K562 (cell line): ENCODE results near the gene GCNT1.

ENCODE experiments used
- CEBPB ChIP-seq: fragments of 450-650 bp; IDR thresholded peaks from 2 replicates; pipeline ENCODE4 v1.6.1; 2016; ENCODE audit warnings: missing genetic modification characterization, missing compliant biosample characterization
- CTCF ChIP-seq, 3 experiments: IDR thresholded peaks in 2 of 3; conservative IDR thresholded peaks in 1 of 3; 2 replicates each; pipeline ENCODE4 v1.5.1; 2011 to 2012; ENCODE audit warnings: low read length in 3 of 3, mild to moderate bottlenecking in 3 of 3, control low read depth in 2 of 3, improper control_type of control experiment in 1 of 3, inconsistent platforms in 1 of 3, low read depth in 1 of 3, mixed read lengths in 1 of 3, moderate library complexity in 1 of 3; ENCODE audit not compliant: insufficient read depth in 2 of 3
- HDAC2 ChIP-seq: fragments of 450-650 bp; IDR thresholded peaks from 2 replicates; pipeline ENCODE4 v1.6.1; 2016; ENCODE audit warnings: mild to moderate bottlenecking
- HMG20B ChIP-seq: fragments of 250-450 bp; sonication (Bioruptor Pico); IDR thresholded peaks from 2 replicates; pipeline ENCODE4 v1.5.0; 2021; ENCODE audit warnings: mild to moderate bottlenecking
- SIRT6 ChIP-seq: IDR thresholded peaks from one replicate; pipeline ENCODE4 v1.6.1; 2012; ENCODE audit warnings: low read depth, mild to moderate bottlenecking, control low read depth, inconsistent platforms, low read length, moderate library complexity
- SOX6 ChIP-seq: fragments of 450-650 bp; IDR thresholded peaks from 2 replicates; pipeline ENCODE4 v1.6.1; 2014; ENCODE audit warnings: mild to moderate bottlenecking

- TF ChIP-seq HMG20B (no peak), SIRT6 (no peak), CTCF (IDR thresholded peaks at IDR 0.05 in 2 of 3, conservative IDR thresholded peaks at IDR 0.05 in 1 of 3; ENCODE audit: insufficient read depth in 2 of 3, low read depth in 1 of 3, low read length in 3 of 3) (no peak), SOX6 (no peak), HDAC2 (no peak), CEBPB (tag) (no peak)
These were observed 27.4 kb upstream of the GCNT1 start for GRCh38 chr9:76431601-76432000.
